K562 (cell line): ENCODE measurements around the gene FITM1. TPM values are rescaled to one million over a fixed set of nuclear protein-coding genes. Genes with fewer than 3 reads are reported as not detected.

Experiments used
- ARNT ChIP-seq, 2 experiments: fragments of 450-650 bp; IDR thresholded peaks; 2 replicates each; pipeline ENCODE4 v1.6.1; 2016; ENCODE audit warnings: mild to moderate bottlenecking in 1 of 2
- COPS2 ChIP-seq: fragments of 450-650 bp; conservative IDR thresholded peaks from 2 replicates; pipeline ENCODE4 v1.6.1; 2016; ENCODE audit warnings: mild to moderate bottlenecking, moderate library complexity
- CUX1 ChIP-seq: fragments of 200-800 bp; sonication (Bioruptor generic); IDR thresholded peaks from 2 replicates; pipeline ENCODE4 v1.6.1; 2016; ENCODE audit warnings: missing genetic modification characterization, missing compliant biosample characterization
- EHMT2 ChIP-seq: fragments of 450-650 bp; IDR thresholded peaks from 2 replicates; pipeline ENCODE4 v1.6.1; 2018; ENCODE audit warnings: antibody characterized with exemption
- ETS2 ChIP-seq: IDR thresholded peaks from 2 replicates; pipeline ENCODE4 v1.6.1; 2016; ENCODE audit warnings: borderline replicate concordance, missing genetic modification characterization, mild to moderate bottlenecking, moderate library complexity, missing compliant biosample characterization; ENCODE audit not compliant: poor library complexity, severe bottlenecking
- FOS ChIP-seq: IDR thresholded peaks from 3 replicates; pipeline ENCODE4 v1.6.1; 2011; ENCODE audit not compliant: insufficient read length; ENCODE audit errors: extremely low read depth
- GATA2 ChIP-seq: sonication (generic); formaldehyde crosslinking; IDR thresholded peaks from 2 replicates; pipeline ENCODE4 v1.4.0; 2020; ENCODE audit warnings: mild to moderate bottlenecking, missing genetic modification reagents
- HDGF ChIP-seq: fragments of 450-650 bp; IDR thresholded peaks from 2 replicates; pipeline ENCODE4 v1.6.1; 2016
- MITF ChIP-seq: IDR thresholded peaks from 2 replicates; pipeline ENCODE4 v1.6.1; 2014; ENCODE audit warnings: antibody characterized with exemption
- MLX ChIP-seq, 2 experiments: fragments of 450-650 bp in 1 of 2; sonication (generic) in 1 of 2; formaldehyde crosslinking; conservative IDR thresholded peaks; 2 replicates each; pipeline versions ENCODE4 v1.4.0 to v1.8.1; 2020 to 2022; ENCODE audit warnings: mild to moderate bottlenecking in 1 of 2, missing genetic modification reagents in 1 of 2
- NFIC ChIP-seq: fragments of 450-650 bp; IDR thresholded peaks from 2 replicates; pipeline ENCODE4 v1.6.1; 2017; ENCODE audit warnings: mild to moderate bottlenecking, inconsistent platforms
- PHTF2 ChIP-seq: fragments of 250-450 bp; sonication (Bioruptor Pico); IDR thresholded peaks from 2 replicates; pipeline ENCODE4 v1.5.0; 2021; ENCODE audit warnings: mild to moderate bottlenecking
- SMAD2 ChIP-seq: fragments of 150-350 bp; IDR thresholded peaks from 2 replicates; pipeline ENCODE4 v1.6.1; 2014; ENCODE audit warnings: low read depth, mild to moderate bottlenecking, low read length
- TCF7L2 ChIP-seq: fragments of 150-350 bp; IDR thresholded peaks from 2 replicates; pipeline ENCODE4 v1.6.1; 2016; ENCODE audit warnings: low read depth, mild to moderate bottlenecking, low read length, moderate library complexity
- ZNF165 ChIP-seq: fragments of 250-450 bp; sonication (Bioruptor Pico); IDR thresholded peaks from 2 replicates; pipeline ENCODE4 v1.4.0; 2020; ENCODE audit warnings: borderline replicate concordance
- ZNF347 ChIP-seq: fragments of 450-650 bp; formaldehyde crosslinking; IDR thresholded peaks from 2 replicates; pipeline ENCODE4 v1.4.0; 2020; ENCODE audit warnings: low read depth, mild to moderate bottlenecking, moderate library complexity
- ZNF57 ChIP-seq: fragments of 450-650 bp; formaldehyde crosslinking; IDR thresholded peaks from 2 replicates; pipeline ENCODE4 v1.4.0; 2020; ENCODE audit warnings: mild to moderate bottlenecking, moderate library complexity
- ZNF764 ChIP-seq: fragments of 250-450 bp; sonication (Bioruptor Pico); IDR thresholded peaks from 2 replicates; pipeline ENCODE4 v1.4.0; 2020; ENCODE audit warnings: low read depth, mild to moderate bottlenecking, moderate library complexity
- polyA plus RNA-seq, 8 experiments: library from polyadenylated mRNA; depleted of rRNA in 4 of 8; stranded (reverse) in 5 of 8; unstranded in 3 of 8; fragments of >200 nt; fragmentation: Nextera tagmentation in 2 of 8; fragmentation: Illumina TruSeq in 1 of 8; extraction: Ambion mirVana in 2 of 8; extraction: Trizol in 1 of 8; gene quantifications; 2 replicates each; pipeline versions ENCODE4 v1.2.1 to v1.2.3, GENCODE V29; 2011 to 2014; ENCODE audit warnings: inconsistent platforms in 1 of 8, missing spikeins in 1 of 8
- total RNA-seq, 7 experiments: library from RNA; depleted of rRNA in 6 of 7; stranded (reverse); fragments of >200 nt in 6 of 7; fragmentation: Illumina TruSeq in 2 of 7; extraction: Trizol in 2 of 7; gene quantifications; 2 replicates each; pipeline versions ENCODE4 v1.2.1 to v1.2.3, GENCODE V29; 2011 to 2021; ENCODE audit warnings: low replicate concordance in 1 of 7

The FITM1 gene
- total and polyA plus RNA-seq, 9 of the 15 experiments (the other 6 are each of a cell fraction or from before 2014, with no cell fraction given): 0.09 to 0.20 TPM; not detected in 7

- TF ChIP-seq MLX (CRISPR knock-in tag; conservative IDR thresholded peaks at IDR 0.05): no peak
- TF ChIP-seq COPS2: no peak
- no peak for TF ChIP-seq ZNF764 (CRISPR knock-in tag)
- no peak for TF ChIP-seq ZNF57 (CRISPR knock-in tag)
- TF ChIP-seq NFIC: peak; percentile 4; the same call in 1 of the 2 replicates
- no peak for TF ChIP-seq CUX1 (CRISPR knock-in tag)
- no peak for TF ChIP-seq GATA2
- no peak for TF ChIP-seq ZNF165 (CRISPR knock-in tag)
- no peak for TF ChIP-seq FOS
- TF ChIP-seq MITF: no peak
- no peak for TF ChIP-seq SMAD2
- TF ChIP-seq TCF7L2: no peak
- peak; percentile 61; the same call in 1 of the 2 replicates for TF ChIP-seq EHMT2
- peak in 1 of 2 experiments; percentile 66; a peak in 1 of 4 replicates for TF ChIP-seq ARNT (IDR thresholded peaks at IDR 0.05)
- TF ChIP-seq PHTF2 (CRISPR knock-in tag): no peak
- TF ChIP-seq ETS2 (tag): no peak
- no peak; the same call in 1 of the 2 replicates for TF ChIP-seq HDGF
- TF ChIP-seq ZNF347 (CRISPR knock-in tag): no peak
Measured at GRCh38 chr14:24113801-24114531, 16.5 kb upstream of the FITM1 start (continued).
